ENCODE results near the gene BMPR1A. TPM values are rescaled to one million over a fixed set of nuclear protein-coding genes. Genes with fewer than 3 reads are reported as not detected.

BMPR1A gene
- total RNA-seq, 1 experiment from 2014 or later: 104 TPM

GRCh38 chr10:86954681-86955500 is 198.5 kb downstream of the BMPR1A start (continued):
- TF ChIP-seq ZNF512 (CRISPR knock-in tag; IDR thresholded peaks at IDR 0.05; ENCODE audit: borderline replicate concordance) (no peak), IRF2 (CRISPR knock-in tag; IDR thresholded peaks at IDR 0.05; ENCODE audit: borderline replicate concordance, low read depth) (no peak), TCF7 (CRISPR knock-in tag; IDR thresholded peaks at IDR 0.05; ENCODE audit: low read depth) (no peak), SMAD3 (CRISPR knock-in tag; IDR thresholded peaks at IDR 0.05; ENCODE audit: borderline replicate concordance) (no peak), CTCF (IDR thresholded peaks at IDR 0.05) (no peak), CBFB (CRISPR knock-in tag; IDR thresholded peaks at IDR 0.05; ENCODE audit: low read depth) (no peak)

- Mint-ChIP-seq H3K27me3 (ENCODE audit: low read depth) (no peaks in the 10 kb centered on the region; the same call in none of the 2 replicates), H3K9me3 (peaks cover 31% of the 10 kb centered on the region), H3K4me1 (peaks cover 59% of the 10 kb centered on the region), H3K27ac (peak overlapping the region; percentile 93), H3K4me3 (no peak overlapping the region), H3K36me3 (peaks cover 35% of the 10 kb centered on the region)
- TF ChIP-seq ETV6 (CRISPR knock-in tag; IDR thresholded peaks at IDR 0.05) (0 out of 2 replicates have a peak, but pooled peaks have one; percentile 5), RELA (CRISPR knock-in tag; IDR thresholded peaks at IDR 0.05; ENCODE audit: borderline replicate concordance) (no peak), ELF4 (CRISPR knock-in tag; IDR thresholded peaks at IDR 0.05; ENCODE audit: low read depth) (no peak), MAX (CRISPR knock-in tag; IDR thresholded peaks at IDR 0.05) (no peak), ZNF317 (CRISPR knock-in tag; IDR thresholded peaks at IDR 0.05; ENCODE audit: borderline replicate concordance, low read depth) (no peak), ZNF512 (CRISPR knock-in tag; IDR thresholded peaks at IDR 0.05; ENCODE audit: borderline replicate concordance) (no peak), ESRRA (CRISPR knock-in tag; IDR thresholded peaks at IDR 0.05; ENCODE audit: borderline replicate concordance) (no peak), ZNF263 (CRISPR knock-in tag; IDR thresholded peaks at IDR 0.05; ENCODE audit: low read depth) (peak; percentile 91)
- no peak for ATAC-seq
- POLR2A ChIA-PET: interaction anchor here (0.5 to 1.5 kb wide), 6 partner anchors 10 to 151 kb away, joined by 3 to 4 read pairs (median 3); no protein-coding TSS in a partner anchor
- CTCF ChIA-PET: interaction anchor here (1.0 to 4.9 kb wide), 6 partner anchors 8 to 271 kb away, joined by 3 to 85 read pairs (median 18); partner anchors contain the start of gene ADIRF
- DNase-seq (ENCODE audit: low spot score): no peak
Measured at GRCh38 chr10:86955501-86956194, 199.2 kb downstream of the BMPR1A start.

- peak overlapping the region; percentile 63 for H3K27ac Mint-ChIP-seq
- peaks cover 30% of the 10 kb centered on the region for H3K9me3 Mint-ChIP-seq
- CTCF ChIA-PET: interaction anchor here (1.1 to 4.9 kb wide), 5 partner anchors 10 to 271 kb away, joined by 4 to 85 read pairs (median 23); partner anchors contain the start of gene ADIRF
- peaks cover 60% of the 10 kb centered on the region for H3K4me1 Mint-ChIP-seq
- H3K4me3 Mint-ChIP-seq: no peak overlapping the region
- peaks cover 29% of the 10 kb centered on the region for H3K36me3 Mint-ChIP-seq
- ATAC-seq: no peak
- POLR2A ChIA-PET: interaction anchor here (1.1 to 1.5 kb wide), 5 partner anchors 10 to 14 kb away, joined by 3 to 4 read pairs (median 3); no protein-coding TSS in a partner anchor
- H3K27me3 Mint-ChIP-seq (ENCODE audit: low read depth): no peaks in the 10 kb centered on the region; the same call in none of the 2 replicates
- no peak for DNase-seq (ENCODE audit: low spot score)
- TF ChIP-seq JAZF1 (CRISPR knock-in tag; IDR thresholded peaks at IDR 0.05) (no peak), NR2C2 (CRISPR knock-in tag; IDR thresholded peaks at IDR 0.05) (no peak), ZBTB21 (CRISPR knock-in tag; IDR thresholded peaks at IDR 0.05; ENCODE audit: borderline replicate concordance) (no peak), ZNF317 (CRISPR knock-in tag; IDR thresholded peaks at IDR 0.05; ENCODE audit: borderline replicate concordance, low read depth) (no peak), ZNF416 (CRISPR knock-in tag; IDR thresholded peaks at IDR 0.05) (no peak), E2F4 (CRISPR knock-in tag; IDR thresholded peaks at IDR 0.05; ENCODE audit: borderline replicate concordance, low read depth) (no peak), JUN (CRISPR knock-in tag; IDR thresholded peaks at IDR 0.05) (no peak), NFYB (CRISPR knock-in tag; conservative IDR thresholded peaks at IDR 0.05; ENCODE audit: low read depth) (no peak), GRHL2 (CRISPR knock-in tag; IDR thresholded peaks at IDR 0.05; ENCODE audit: insufficient replicate concordance, severe bottlenecking) (no peak)
Measured at GRCh38 chr10:86956195-86956847, 199.9 kb downstream of the BMPR1A start.
